NT2/D1 (cell line): ENCODE data around the gene LAD1.

Experiments
- DNase-seq: peaks from one replicate; pipeline ENCODE4 v3.0.0-alpha.2; 2011; ENCODE audit warnings: low read depth, low spot score
- H3K27me3 ChIP-seq: 2 replicates; pipeline ENCODE4 v1.6.0; 2011; ENCODE audit warnings: mild to moderate bottlenecking; ENCODE audit not compliant: insufficient read length, insufficient read depth
- H3K36me3 ChIP-seq: 2 replicates; pipeline ENCODE4 v1.6.1; 2011; ENCODE audit warnings: mild to moderate bottlenecking, low read length, mixed read lengths; ENCODE audit not compliant: insufficient read depth, insufficient read length
- H3K4me1 ChIP-seq: 2 replicates; pipeline ENCODE4 v1.5.1; 2011; ENCODE audit not compliant: insufficient read depth, insufficient read length
- H3K4me3 ChIP-seq: 2 replicates; pipeline ENCODE4 v1.5.1; 2011; ENCODE audit warnings: low read depth; ENCODE audit not compliant: insufficient read length
- H3K9ac ChIP-seq: 2 replicates; pipeline ENCODE4 v1.6.0; 2011; ENCODE audit warnings: low read depth; ENCODE audit not compliant: insufficient read length
- H3K9me3 ChIP-seq: 2 replicates; pipeline ENCODE4 v1.5.1; 2011; ENCODE audit warnings: mild to moderate bottlenecking, low read length; ENCODE audit not compliant: insufficient read depth
- SUZ12 ChIP-seq: IDR thresholded peaks from 2 replicates; pipeline ENCODE4 v1.6.1; 2011; ENCODE audit not compliant: insufficient read length, insufficient read depth; ENCODE audit errors: extremely low read depth
- YY1 ChIP-seq: IDR thresholded peaks from 2 replicates; pipeline ENCODE4 v1.6.1; 2011; ENCODE audit not compliant: insufficient read length, insufficient read depth
- ZNF274 ChIP-seq: IDR thresholded peaks from 2 replicates; pipeline ENCODE4 v1.6.1; 2011; ENCODE audit warnings: mild to moderate bottlenecking, low read depth, low read length

LAD1 gene

GRCh38 chr1:201336711-201337450 is 62.2 kb downstream of the LAD1 start:
- TF ChIP-seq SUZ12 (no peak), YY1 (no peak), ZNF274 (no peak)
- no peak overlapping the region for H3K9ac ChIP-seq

GRCh38 chr1:201335901-201336300 is 63.2 kb downstream of the LAD1 start:
- H3K4me3 ChIP-seq, result no peak overlapping the region
- H3K9me3 ChIP-seq, result no peaks in the 10 kb centered on the region
- no peaks in the 10 kb centered on the region for H3K4me1 ChIP-seq
- H3K36me3 ChIP-seq, result no peaks in the 10 kb centered on the region
- DNase-seq, result no peak
- TF ChIP-seq YY1, result no peak
- TF ChIP-seq ZNF274, result no peak
- no peak for TF ChIP-seq SUZ12
- H3K9ac ChIP-seq, result no peak overlapping the region
- H3K27me3 ChIP-seq, result no peaks in the 10 kb centered on the region

More at GRCh38 chr1:201336711-201337450, 62.2 kb downstream of the LAD1 start:
- DNase-seq, result no peak
- Histone ChIP-seq H3K27me3 (no peaks in the 10 kb centered on the region), H3K4me3 (no peak overlapping the region), H3K9me3 (no peaks in the 10 kb centered on the region; the same call in 1 of the 2 replicates), H3K36me3 (no peaks in the 10 kb centered on the region), H3K4me1 (no peaks in the 10 kb centered on the region)

- H3K4me1 ChIP-seq, result no peaks in the 10 kb centered on the region
- H3K9me3 ChIP-seq, result no peaks in the 10 kb centered on the region
- H3K4me3 ChIP-seq, result no peak overlapping the region
- no peak for DNase-seq
- H3K27me3 ChIP-seq, result no peaks in the 10 kb centered on the region
- H3K9ac ChIP-seq, result no peak overlapping the region
- no peaks in the 10 kb centered on the region for H3K36me3 ChIP-seq
- TF ChIP-seq ZNF274 (no peak), YY1 (no peak)
These were observed 63.8 kb downstream of the LAD1 start for GRCh38 chr1:201335174-201335870.

- no peak overlapping the region for H3K9ac ChIP-seq
- DNase-seq, result no peak
- no peaks in the 10 kb centered on the region for H3K27me3 ChIP-seq
- no peaks in the 10 kb centered on the region for H3K4me1 ChIP-seq
- TF ChIP-seq YY1 (no peak), SUZ12 (no peak), ZNF274 (no peak)
- no peaks in the 10 kb centered on the region for H3K36me3 ChIP-seq
- H3K9me3 ChIP-seq, result no peaks in the 10 kb centered on the region
- H3K4me3 ChIP-seq, result no peak overlapping the region
These were observed 64.6 kb downstream of the LAD1 start for GRCh38 chr1:201334325-201335173.

GRCh38 chr1:201332616-201333335 is 66.3 kb downstream of the LAD1 start:
- Histone ChIP-seq H3K4me3 (no peak overlapping the region), H3K36me3 (no peaks in the 10 kb centered on the region), H3K9me3 (no peaks in the 10 kb centered on the region), H3K9ac (no peak overlapping the region), H3K27me3 (peaks cover under 1% of the 10 kb centered on the region), H3K4me1 (no peaks in the 10 kb centered on the region)
- DNase-seq, result no peak
- TF ChIP-seq ZNF274 (no peak), SUZ12 (no peak), YY1 (no peak)

GRCh38 chr1:201332021-201332420 is 67.1 kb downstream of the LAD1 start:
- TF ChIP-seq ZNF274, result no peak
- TF ChIP-seq YY1, result no peak
- TF ChIP-seq SUZ12, result no peak
- H3K27me3 ChIP-seq, result peaks cover 5% of the 10 kb centered on the region
- no peaks in the 10 kb centered on the region for H3K9me3 ChIP-seq
- H3K36me3 ChIP-seq, result no peaks in the 10 kb centered on the region
- no peak for DNase-seq
- no peak overlapping the region for H3K9ac ChIP-seq
- no peaks in the 10 kb centered on the region for H3K4me1 ChIP-seq
- no peak overlapping the region for H3K4me3 ChIP-seq
